ENCODE data around the gene P3H2.

DNA sequence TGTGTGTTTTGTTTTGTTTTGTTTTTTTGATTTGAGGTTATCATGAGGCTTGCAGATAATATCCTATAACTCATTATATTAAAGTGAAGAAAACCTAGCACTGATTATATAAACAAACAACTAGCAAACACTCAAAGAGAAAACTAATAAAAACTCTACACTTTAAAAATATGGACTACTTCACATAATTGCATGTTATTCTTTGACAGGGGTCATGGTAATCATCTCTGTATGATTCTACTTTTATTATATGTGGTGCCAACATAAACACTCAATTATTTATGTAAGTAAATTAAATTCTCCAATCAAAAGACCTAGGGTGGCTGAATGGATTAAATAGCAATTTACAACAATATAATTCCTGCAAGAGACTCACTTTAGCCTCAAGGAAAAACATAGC is 44.6 kb upstream of the P3H2 start:
- TF ChIP-seq ZBTB49 (tag by site-specific recombination; IDR thresholded peaks at IDR 0.05; ENCODE audit: low read depth) (no peak), YY1 (tag by site-specific recombination; IDR thresholded peaks at IDR 0.05) (no peak), ZBTB21 (tag by site-specific recombination; IDR thresholded peaks at IDR 0.05) (no peak), ZBTB17 (tag by site-specific recombination; IDR thresholded peaks at IDR 0.05) (no peak), GLI2 (tag by site-specific recombination; IDR thresholded peaks at IDR 0.05; ENCODE audit: borderline replicate concordance, low read depth) (0 out of 2 replicates have a peak, but pooled peaks have one; percentile 16), ZNF274 (IDR thresholded peaks at IDR 0.05; ENCODE audit: low read length) (no peak), ZNF274 (tag by site-specific recombination; IDR thresholded peaks at IDR 0.05; ENCODE audit: borderline replicate concordance) (no peak), ZNF558 (tag by site-specific recombination; IDR thresholded peaks at IDR 0.05) (no peak), ZNF76 (tag by site-specific recombination; IDR thresholded peaks at IDR 0.05; ENCODE audit: borderline replicate concordance, low read depth) (no peak), ZNF776 (tag by site-specific recombination; IDR thresholded peaks at IDR 0.05; ENCODE audit: borderline replicate concordance) (no peak), ZNF121 (tag by site-specific recombination; IDR thresholded peaks at IDR 0.05) (no peak)
- TF ChIP-seq, protein P1, sequence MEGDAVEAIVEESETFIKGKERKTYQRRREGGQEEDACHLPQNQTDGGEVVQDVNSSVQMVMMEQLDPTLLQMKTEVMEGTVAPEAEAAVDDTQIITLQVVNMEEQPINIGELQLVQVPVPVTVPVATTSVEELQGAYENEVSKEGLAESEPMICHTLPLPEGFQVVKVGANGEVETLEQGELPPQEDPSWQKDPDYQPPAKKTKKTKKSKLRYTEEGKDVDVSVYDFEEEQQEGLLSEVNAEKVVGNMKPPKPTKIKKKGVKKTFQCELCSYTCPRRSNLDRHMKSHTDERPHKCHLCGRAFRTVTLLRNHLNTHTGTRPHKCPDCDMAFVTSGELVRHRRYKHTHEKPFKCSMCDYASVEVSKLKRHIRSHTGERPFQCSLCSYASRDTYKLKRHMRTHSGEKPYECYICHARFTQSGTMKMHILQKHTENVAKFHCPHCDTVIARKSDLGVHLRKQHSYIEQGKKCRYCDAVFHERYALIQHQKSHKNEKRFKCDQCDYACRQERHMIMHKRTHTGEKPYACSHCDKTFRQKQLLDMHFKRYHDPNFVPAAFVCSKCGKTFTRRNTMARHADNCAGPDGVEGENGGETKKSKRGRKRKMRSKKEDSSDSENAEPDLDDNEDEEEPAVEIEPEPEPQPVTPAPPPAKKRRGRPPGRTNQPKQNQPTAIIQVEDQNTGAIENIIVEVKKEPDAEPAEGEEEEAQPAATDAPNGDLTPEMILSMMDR (tag by site-specific recombination; IDR thresholded peaks at IDR 0.05): no peak
- TF ChIP-seq, protein P2, sequence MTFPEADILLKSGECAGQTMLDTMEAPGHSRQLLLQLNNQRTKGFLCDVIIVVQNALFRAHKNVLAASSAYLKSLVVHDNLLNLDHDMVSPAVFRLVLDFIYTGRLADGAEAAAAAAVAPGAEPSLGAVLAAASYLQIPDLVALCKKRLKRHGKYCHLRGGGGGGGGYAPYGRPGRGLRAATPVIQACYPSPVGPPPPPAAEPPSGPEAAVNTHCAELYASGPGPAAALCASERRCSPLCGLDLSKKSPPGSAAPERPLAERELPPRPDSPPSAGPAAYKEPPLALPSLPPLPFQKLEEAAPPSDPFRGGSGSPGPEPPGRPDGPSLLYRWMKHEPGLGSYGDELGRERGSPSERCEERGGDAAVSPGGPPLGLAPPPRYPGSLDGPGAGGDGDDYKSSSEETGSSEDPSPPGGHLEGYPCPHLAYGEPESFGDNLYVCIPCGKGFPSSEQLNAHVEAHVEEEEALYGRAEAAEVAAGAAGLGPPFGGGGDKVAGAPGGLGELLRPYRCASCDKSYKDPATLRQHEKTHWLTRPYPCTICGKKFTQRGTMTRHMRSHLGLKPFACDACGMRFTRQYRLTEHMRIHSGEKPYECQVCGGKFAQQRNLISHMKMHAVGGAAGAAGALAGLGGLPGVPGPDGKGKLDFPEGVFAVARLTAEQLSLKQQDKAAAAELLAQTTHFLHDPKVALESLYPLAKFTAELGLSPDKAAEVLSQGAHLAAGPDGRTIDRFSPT (tag by site-specific recombination; IDR thresholded peaks at IDR 0.05): no peak
